ENCODE measurements around the gene VPS39. TPM values are rescaled to one million over a fixed set of nuclear protein-coding genes. Genes with fewer than 3 reads are reported as not detected.

Gene VPS39
- total and polyA plus RNA-seq, 2 donors (not counting 3 experiments of a cell fraction or from before 2014, with no cell fraction given) = 56.5 to 56.7 TPM

DNA sequence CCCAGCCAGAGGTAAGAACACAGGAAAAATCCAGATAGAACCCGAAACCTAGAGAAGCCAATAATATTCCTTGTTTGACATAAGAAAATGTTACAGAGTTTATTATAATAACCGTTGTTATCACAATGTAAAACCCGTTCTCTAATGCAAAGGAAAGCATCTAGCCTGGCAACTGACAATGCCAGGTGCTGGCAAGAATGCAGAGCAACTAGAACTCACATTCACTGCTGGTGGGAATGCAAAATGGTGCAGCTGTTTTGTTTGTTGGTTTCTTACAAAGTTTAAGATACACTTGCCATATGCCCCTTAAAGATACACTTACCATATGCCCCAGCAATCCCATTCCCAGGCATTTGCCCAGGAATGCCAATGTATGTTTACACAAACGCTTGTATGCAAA is 23.4 kb downstream of the VPS39 start:
- no peaks in the 10 kb centered on the region for H3K4me1 ChIP-seq (ENCODE audit: control insufficient read depth, extremely low read depth, insufficient read depth, low read length)
- H3K27me3 ChIP-seq (ENCODE audit: control insufficient read depth in 2 of 2, insufficient read depth in 2 of 2, low read length in 2 of 2) = no peaks in the 10 kb centered on the region
- H4K20me1 ChIP-seq (replicated peaks; ENCODE audit: control insufficient read depth, extremely low read depth, insufficient read depth, low read length) = no peaks in the 10 kb centered on the region
- no peaks in the 10 kb centered on the region for H3K9me3 ChIP-seq (replicated peaks; ENCODE audit: control insufficient read depth, insufficient read depth, low read length)
- no peaks in the 10 kb centered on the region for H3K79me2 ChIP-seq (ENCODE audit: control insufficient read depth, insufficient read depth, low read length)
- BruUV-seq (replicated peaks) = no TSS peak
- dilution Hi-C loops (cut with MboI; ENCODE audit: extremely low pct_ligation_motif_present, low sequenced_read_pairs) = no loop called here
- intact Hi-C loops (cut with micrococcal nuclease) = no loop called here
- no peaks in the 10 kb centered on the region for H3K9me1 ChIP-seq (replicated peaks; ENCODE audit: control insufficient read depth, extremely low read depth, insufficient read depth, low read length)
- no peak overlapping the region for H3K27ac ChIP-seq (ENCODE audit: insufficient read depth, low read depth, low read length)
- no peak for TF ChIP-seq JUN (IDR thresholded peaks at IDR 0.05; ENCODE audit: borderline replicate concordance, insufficient read depth, insufficient read length, low read depth)
- TF ChIP-seq, protein P1, sequence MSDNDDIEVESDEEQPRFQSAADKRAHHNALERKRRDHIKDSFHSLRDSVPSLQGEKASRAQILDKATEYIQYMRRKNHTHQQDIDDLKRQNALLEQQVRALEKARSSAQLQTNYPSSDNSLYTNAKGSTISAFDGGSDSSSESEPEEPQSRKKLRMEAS (IDR thresholded peaks at IDR 0.05; ENCODE audit: insufficient read depth, insufficient read length) = no peak
- no peak for TF ChIP-seq FOS (IDR thresholded peaks at IDR 0.05; ENCODE audit: borderline replicate concordance, insufficient read depth, low read length)
- TF ChIP-seq, protein P2, sequence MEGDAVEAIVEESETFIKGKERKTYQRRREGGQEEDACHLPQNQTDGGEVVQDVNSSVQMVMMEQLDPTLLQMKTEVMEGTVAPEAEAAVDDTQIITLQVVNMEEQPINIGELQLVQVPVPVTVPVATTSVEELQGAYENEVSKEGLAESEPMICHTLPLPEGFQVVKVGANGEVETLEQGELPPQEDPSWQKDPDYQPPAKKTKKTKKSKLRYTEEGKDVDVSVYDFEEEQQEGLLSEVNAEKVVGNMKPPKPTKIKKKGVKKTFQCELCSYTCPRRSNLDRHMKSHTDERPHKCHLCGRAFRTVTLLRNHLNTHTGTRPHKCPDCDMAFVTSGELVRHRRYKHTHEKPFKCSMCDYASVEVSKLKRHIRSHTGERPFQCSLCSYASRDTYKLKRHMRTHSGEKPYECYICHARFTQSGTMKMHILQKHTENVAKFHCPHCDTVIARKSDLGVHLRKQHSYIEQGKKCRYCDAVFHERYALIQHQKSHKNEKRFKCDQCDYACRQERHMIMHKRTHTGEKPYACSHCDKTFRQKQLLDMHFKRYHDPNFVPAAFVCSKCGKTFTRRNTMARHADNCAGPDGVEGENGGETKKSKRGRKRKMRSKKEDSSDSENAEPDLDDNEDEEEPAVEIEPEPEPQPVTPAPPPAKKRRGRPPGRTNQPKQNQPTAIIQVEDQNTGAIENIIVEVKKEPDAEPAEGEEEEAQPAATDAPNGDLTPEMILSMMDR (IDR thresholded peaks at IDR 0.05; ENCODE audit: extremely low read depth in 1 of 2, insufficient read depth in 1 of 2, low read depth in 1 of 2, low read length in 2 of 2) = no peak
- no peak for TF ChIP-seq POLR2AphosphoS5 (IDR thresholded peaks at IDR 0.05; ENCODE audit: insufficient read depth, low read depth, low read length)
- no peak for TF ChIP-seq MYC (IDR thresholded peaks at IDR 0.05; ENCODE audit: low read depth, low read length)
- no peak for TF ChIP-seq POLR2A (IDR thresholded peaks at IDR 0.05; ENCODE audit: low read depth, low read length)
- no peak for TF ChIP-seq EZH2 (IDR thresholded peaks at IDR 0.05; ENCODE audit: borderline replicate concordance, low read depth, low read length, severe bottlenecking)
- no peak overlapping the region for H3K4me2 ChIP-seq (ENCODE audit: insufficient read depth, low read length)
- H3K9ac ChIP-seq (replicated peaks; ENCODE audit: extremely low read depth, insufficient read depth, low read length) = no peak overlapping the region
- POLR2A ChIA-PET = no interaction called here
- CTCF ChIA-PET = interaction anchor here (1.2 to 1.3 kb wide), 2 partner anchors 17 to 200 kb away, joined by 3 to 5 read pairs; no protein-coding TSS in a partner anchor
- FAIRE-seq (no peak), DNase-seq (ENCODE audit: low read depth, low spot score) (no peak)
- H2AFZ ChIP-seq (ENCODE audit: low read depth, low read length) = no peak overlapping the region
- peaks cover 11 to 19% of the 10 kb centered on the region in 2 experiments for H3K36me3 ChIP-seq (ENCODE audit: control insufficient read depth in 2 of 2, extremely low read depth in 1 of 2, insufficient read depth in 2 of 2, low read length in 2 of 2)
- H3K4me3 ChIP-seq (replicated peaks in 1 of 3; ENCODE audit: insufficient read depth in 1 of 3, low read depth in 1 of 3, low read length in 3 of 3) = no peak overlapping the region
